ENCODE measurements around the gene C12orf56.
"Not testable (repeated sequence)": the region's sequence is repeated elsewhere in the genome, so short reads cannot be mapped to it uniquely, and the experiment has no call there.

The C12orf56 gene

DNA sequence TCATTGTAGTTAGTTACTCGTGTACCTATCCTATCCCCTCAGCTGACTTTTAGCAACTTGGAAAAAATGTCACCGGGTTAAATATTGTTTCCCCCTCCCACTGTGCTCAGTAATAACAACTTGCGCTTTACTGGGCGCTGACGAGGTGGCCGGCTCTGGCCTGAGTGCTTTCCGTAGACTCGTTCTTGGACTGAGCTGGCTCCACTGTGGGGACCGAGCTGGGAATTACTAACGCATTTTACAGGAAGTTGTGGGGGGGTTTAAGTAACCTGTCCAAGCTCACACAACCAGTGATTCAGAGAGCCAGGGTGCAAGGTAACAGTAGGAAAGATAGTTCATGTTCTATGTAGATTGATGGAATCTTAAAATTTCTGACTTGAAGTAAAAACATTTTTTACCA, 86.0 kb downstream of the C12orf56 start:
- no peak for DNase-seq (ENCODE audit: low read depth)

DNA sequence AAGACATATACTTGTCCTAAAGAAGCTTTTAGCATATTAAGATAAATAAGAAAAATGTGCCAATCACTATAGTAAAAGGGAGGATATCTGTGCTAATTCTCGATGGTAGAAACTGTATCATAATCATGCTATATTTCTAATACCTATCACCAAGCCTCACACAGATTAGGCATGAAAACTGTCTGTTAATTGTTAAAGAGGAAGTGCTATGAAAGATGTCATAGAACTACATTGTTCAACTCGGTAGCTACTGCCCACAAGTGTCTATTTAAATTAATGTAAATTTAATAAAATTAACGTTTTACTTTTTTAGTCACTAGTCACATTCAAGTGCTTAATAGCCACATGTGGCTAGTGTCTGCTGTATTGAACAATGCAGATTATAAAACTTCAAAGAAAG, 90.9 kb downstream of the C12orf56 start:
- DNase-seq (ENCODE audit: low read depth), result no peak

- no peak for DNase-seq (ENCODE audit: low read depth)
Observed at GRCh38 chr12:64296301-64296700, 94.3 kb downstream of the C12orf56 start.

GRCh38 chr12:64293654-64294364, 96.7 kb downstream of the C12orf56 start:
- DNase-seq (ENCODE audit: low read depth), result no peak

DNA sequence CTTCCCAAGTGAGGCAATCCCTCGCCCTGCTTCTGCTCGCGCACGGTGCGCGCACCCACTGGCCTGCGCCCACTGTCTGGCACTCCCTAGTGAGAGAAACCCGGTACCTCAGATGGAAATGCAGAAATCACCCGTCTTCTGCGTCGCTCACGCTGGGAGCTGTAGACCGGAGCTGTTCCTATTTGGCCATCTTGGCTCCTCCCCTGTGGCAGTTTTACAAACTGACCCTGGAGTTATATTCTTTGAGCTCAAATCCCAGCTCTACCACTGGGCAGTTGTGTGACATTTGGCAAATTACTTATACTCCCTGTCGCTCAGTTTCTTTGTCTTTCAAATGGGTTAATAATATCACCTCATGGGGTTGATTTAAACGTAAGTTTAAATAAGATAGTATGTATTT, 97.4 kb downstream of the C12orf56 start:
- DNase-seq (ENCODE audit: low read depth), result not testable (repeated sequence)

DNA sequence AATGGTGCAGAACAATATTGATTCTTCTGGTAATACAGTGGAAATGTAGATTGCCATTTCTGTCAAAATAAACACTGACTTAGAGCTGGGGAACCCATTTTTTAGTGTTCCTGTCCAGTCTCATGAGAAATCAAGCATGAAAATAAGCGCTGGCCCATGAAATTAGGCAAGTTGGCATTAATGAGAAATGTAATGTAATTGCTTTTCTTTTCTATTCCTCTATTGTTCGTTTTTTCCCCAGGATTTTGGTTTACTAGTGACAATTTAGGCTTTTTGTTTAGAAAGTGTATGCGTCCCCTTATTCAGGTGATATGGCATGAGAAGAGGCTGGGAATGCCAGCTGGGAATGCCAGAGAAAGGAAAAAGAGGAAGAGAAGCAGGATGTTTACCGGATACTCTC, 104.0 kb downstream of the C12orf56 start:
- no peak for DNase-seq (ENCODE audit: low read depth)

DNA sequence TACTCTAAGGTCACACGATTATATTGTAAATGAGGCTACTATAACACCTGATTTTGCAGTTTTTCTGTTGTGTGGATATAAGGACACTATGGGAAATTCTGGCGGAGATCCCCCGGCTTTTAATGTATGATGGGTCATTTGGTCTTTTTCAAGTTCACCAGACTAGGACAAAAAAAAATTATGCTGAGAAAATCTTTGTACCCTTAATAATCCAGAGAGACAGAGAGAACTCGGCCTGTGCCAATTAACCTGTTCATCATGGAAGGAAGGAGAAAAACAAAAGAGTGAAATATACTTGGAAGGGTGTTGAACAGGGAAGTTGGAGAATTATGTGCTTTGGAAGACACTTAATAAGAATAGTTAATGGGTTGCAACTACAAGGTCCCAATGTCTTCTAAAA, 106.3 kb downstream of the C12orf56 start:
- no peak for DNase-seq (ENCODE audit: low read depth)

DNA sequence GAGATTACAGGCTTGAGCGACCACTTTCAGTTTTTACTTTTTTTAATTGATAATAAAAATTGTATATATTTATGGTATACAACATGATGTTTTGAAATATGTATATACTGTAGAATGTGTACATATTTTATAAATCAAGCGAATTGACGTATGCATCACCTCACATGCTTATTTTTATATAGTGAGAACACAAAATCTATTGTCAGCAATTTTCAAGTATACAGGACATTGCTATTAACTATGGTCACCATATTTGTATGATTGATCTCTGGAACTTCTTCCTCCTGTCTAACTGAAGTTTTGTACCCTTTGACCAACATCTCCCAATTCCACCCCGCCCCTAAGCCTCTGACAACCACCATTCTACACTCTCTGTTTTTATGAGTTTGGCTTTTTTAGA, 112.1 kb downstream of the C12orf56 start:
- DNase-seq (ENCODE audit: low read depth), result no peak

- no peak for DNase-seq (ENCODE audit: low read depth)
Observed at GRCh38 chr12:64273527-64274403, 116.8 kb downstream of the C12orf56 start.

GRCh38 chr12:64270411-64270810, 120.1 kb downstream of the C12orf56 start:
- no peak for DNase-seq (ENCODE audit: low read depth)

- DNase-seq (ENCODE audit: low read depth), result no peak
Observed at GRCh38 chr12:64269161-64269560, 121.4 kb downstream of the C12orf56 start.

DNA sequence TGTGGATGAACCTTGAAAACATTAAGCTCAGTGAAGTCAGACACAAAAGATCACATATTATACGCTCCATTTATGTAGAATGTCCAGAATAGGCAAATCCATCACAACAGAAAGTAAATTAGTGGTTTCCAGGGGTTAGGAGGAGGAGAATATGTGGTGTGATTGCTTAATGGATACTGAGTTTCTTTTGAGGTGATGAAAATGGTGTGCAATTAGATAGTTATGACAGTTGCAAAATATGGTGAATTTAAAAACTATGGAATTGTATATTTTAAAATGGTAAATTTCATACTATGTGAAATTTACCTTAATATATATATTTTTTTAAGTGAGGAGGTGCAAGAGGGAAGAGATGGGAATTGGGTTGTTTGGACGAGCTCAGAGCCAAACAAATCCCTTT, 122.1 kb downstream of the C12orf56 start:
- DNase-seq (ENCODE audit: low read depth), result no peak

DNA sequence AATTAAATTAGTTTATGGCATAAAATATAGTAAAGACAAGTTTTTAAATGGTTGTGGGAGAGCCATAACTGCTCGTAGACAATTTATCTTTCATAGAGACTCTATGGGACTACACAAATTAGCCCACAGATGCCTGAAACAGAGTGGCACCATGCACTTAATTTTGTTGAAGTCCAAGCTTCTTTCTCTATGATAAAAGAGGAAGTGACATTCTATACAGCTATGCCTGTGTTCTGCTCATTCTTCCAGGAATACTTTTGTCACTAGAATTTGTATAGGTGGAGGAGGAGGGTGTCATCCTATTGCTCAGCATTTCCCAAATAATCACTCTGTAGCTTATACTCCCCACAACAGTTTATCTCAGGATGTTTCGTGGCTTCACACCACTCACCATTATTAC, 124.7 kb downstream of the C12orf56 start:
- no peak for DNase-seq (ENCODE audit: low read depth)

- DNase-seq (ENCODE audit: low read depth), result no peak
Observed at GRCh38 chr12:64261813-64262212, 128.7 kb downstream of the C12orf56 start.

DNA sequence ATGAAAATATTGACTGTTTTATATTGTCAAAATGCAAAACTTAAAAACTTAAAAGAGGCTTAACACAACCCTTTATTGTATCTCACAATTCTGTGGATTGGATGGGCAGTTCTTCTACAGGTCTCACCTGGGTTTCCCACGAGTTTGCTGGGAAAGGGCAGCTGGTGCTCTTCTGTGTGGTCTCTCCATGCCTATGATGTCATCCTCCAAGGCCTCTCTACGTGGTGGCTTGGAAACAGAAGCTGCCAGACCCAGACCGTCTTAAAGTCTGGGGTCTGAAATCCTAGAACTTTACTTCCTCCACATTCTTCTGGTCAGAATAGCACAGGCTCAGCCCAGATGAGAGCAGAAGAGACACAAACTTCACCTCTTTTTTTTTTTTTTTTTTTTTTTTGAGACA, 132.0 kb downstream of the C12orf56 start:
- no peak for DNase-seq (ENCODE audit: low read depth)

- DNase-seq (ENCODE audit: low read depth), result no peak
Observed at GRCh38 chr12:64256166-64256800, 134.3 kb downstream of the C12orf56 start.

- no peak for DNase-seq (ENCODE audit: low read depth)
Observed at GRCh38 chr12:64255249-64255648, 135.3 kb downstream of the C12orf56 start.

- DNase-seq (ENCODE audit: low read depth), result no peak
Observed at GRCh38 chr12:64253356-64253755, 137.2 kb downstream of the C12orf56 start.

GRCh38 chr12:64252681-64253080, 137.9 kb downstream of the C12orf56 start:
- DNase-seq (ENCODE audit: low read depth), result no peak

- no peak for DNase-seq (ENCODE audit: low read depth)
Observed at GRCh38 chr12:64243809-64244208, 146.7 kb downstream of the C12orf56 start.

GRCh38 chr12:64240781-64241180, 149.8 kb downstream of the C12orf56 start:
- no peak for DNase-seq (ENCODE audit: low read depth)

GRCh38 chr12:64237382-64237781, 153.2 kb downstream of the C12orf56 start:
- no peak for DNase-seq (ENCODE audit: low read depth)

DNA sequence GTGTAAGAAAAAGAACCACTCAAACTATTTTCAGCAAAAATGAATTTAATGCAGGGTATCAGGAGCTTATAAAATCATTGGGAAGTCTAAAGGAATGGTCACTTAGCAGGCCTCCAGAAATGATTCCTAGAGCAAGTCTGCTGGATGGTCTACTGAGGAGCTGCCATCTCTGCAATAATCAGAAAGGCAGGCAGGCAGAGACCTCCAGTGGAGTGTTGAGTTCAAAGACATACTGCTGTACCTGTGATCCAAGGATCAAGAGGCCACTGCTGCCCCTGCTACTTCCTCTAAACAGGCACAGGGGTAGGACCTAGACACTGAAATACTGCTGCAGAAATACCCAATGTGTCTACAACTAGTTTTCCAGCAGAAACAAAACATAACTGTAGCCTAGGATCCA, 154.0 kb downstream of the C12orf56 start:
- DNase-seq (ENCODE audit: low read depth), result no peak

Measured in T-helper 22 cell (primary cell).